Liver (tissue), 9 donors: ENCODE results near the gene KIF17. TPM values are rescaled to one million over a fixed set of nuclear protein-coding genes. Genes with fewer than 3 reads are reported as not detected.

Experiments used
- DNase-seq: peaks from one replicate; pipeline ENCODE4 v3.0.0-alpha.2; 2017; ENCODE audit warnings: low spot score
- H3K27ac ChIP-seq, 2 donors: one replicate each; pipeline ENCODE4 v1.7.0; 2013; ENCODE audit warnings: inconsistent platforms in 2 of 2, low read length in 2 of 2, control low read depth in 1 of 2, low read depth in 1 of 2, mild to moderate bottlenecking in 1 of 2
- H3K27me3 ChIP-seq, 4 donors: one replicate each; pipeline versions ENCODE4 v1.6.1 to v1.7.0; 2013; ENCODE audit warnings: low read length in 3 of 4, inconsistent platforms in 1 of 4, mild to moderate bottlenecking in 1 of 4, moderate library complexity in 1 of 4; ENCODE audit not compliant: control insufficient read depth in 4 of 4, insufficient read depth in 4 of 4
- H3K36me3 ChIP-seq, 4 donors: one replicate each; pipeline versions ENCODE4 v1.6.1 to v1.7.0; 2013; ENCODE audit warnings: low read length in 3 of 4, mild to moderate bottlenecking in 3 of 4, low read depth in 1 of 4, moderate library complexity in 1 of 4; ENCODE audit not compliant: control insufficient read depth in 4 of 4, insufficient read depth in 3 of 4
- H3K4me1 ChIP-seq, 4 donors: one replicate each; pipeline versions ENCODE4 v1.6.1 to v1.7.0; 2013; ENCODE audit warnings: low read length in 3 of 4, mild to moderate bottlenecking in 3 of 4, moderate library complexity in 1 of 4; ENCODE audit not compliant: control insufficient read depth in 4 of 4, insufficient read depth in 4 of 4
- H3K4me3 ChIP-seq, 3 donors: one replicate each; pipeline versions ENCODE4 v1.6.1 to v1.7.0; 2013; ENCODE audit warnings: low read length in 3 of 3, control low read depth in 1 of 3, low read depth in 1 of 3, mild to moderate bottlenecking in 1 of 3
- H3K9ac ChIP-seq, 2 donors: one replicate each; pipeline ENCODE4 v1.7.0; 2013; ENCODE audit warnings: low read length in 2 of 2, mild to moderate bottlenecking in 2 of 2, moderate library complexity in 2 of 2, control low read depth in 1 of 2, low read depth in 1 of 2
- H3K9me3 ChIP-seq, 4 donors: one replicate each; pipeline versions ENCODE4 v1.6.1 to v1.7.0; 2013; ENCODE audit warnings: low read length in 3 of 4; ENCODE audit not compliant: control insufficient read depth in 4 of 4
- ATF3 ChIP-seq: IDR thresholded peaks from 2 replicates; pipeline ENCODE4 v1.6.1; 2016; ENCODE audit warnings: antibody characterized with exemption
- FOXA1 ChIP-seq: IDR thresholded peaks from 2 replicates; pipeline ENCODE4 v1.6.1; 2016; ENCODE audit warnings: antibody characterized with exemption
- FOXA2 ChIP-seq: IDR thresholded peaks from 2 replicates; pipeline ENCODE4 v1.6.1; 2016; ENCODE audit warnings: antibody characterized with exemption
- GABPA ChIP-seq, 2 donors: IDR thresholded peaks in 1 of 2; conservative IDR thresholded peaks in 1 of 2; 2 replicates each; pipeline ENCODE4 v1.6.1; 2016; ENCODE audit warnings: antibody characterized with exemption in 2 of 2, mild to moderate bottlenecking in 1 of 2, moderate library complexity in 1 of 2
- HNF4G ChIP-seq: IDR thresholded peaks from 2 replicates; pipeline ENCODE4 v1.6.1; 2016; ENCODE audit warnings: antibody characterized with exemption
- MAX ChIP-seq: IDR thresholded peaks from 2 replicates; pipeline ENCODE4 v1.6.1; 2016; ENCODE audit warnings: antibody characterized with exemption
- NR2F2 ChIP-seq: IDR thresholded peaks from 2 replicates; pipeline ENCODE4 v1.6.1; 2016; ENCODE audit warnings: antibody characterized with exemption
- SP1 ChIP-seq: IDR thresholded peaks from 2 replicates; pipeline ENCODE4 v1.6.1; 2018; ENCODE audit warnings: antibody characterized with exemption, mild to moderate bottlenecking
- YY1 ChIP-seq: IDR thresholded peaks from 2 replicates; pipeline ENCODE4 v1.6.1; 2016; ENCODE audit warnings: antibody characterized with exemption, mild to moderate bottlenecking
- WGBS: extraction: QIAGEN DNeasy Blood & Tissue Kit; methylation state at CpG from one replicate; pipeline ENCODE4 v1.1.7; 2013; 5-methylcytosine and 5-hydroxymethylcytosine counted together
- polyA plus RNA-seq, 2 donors: library from polyadenylated mRNA; stranded (reverse) in 1 of 2; unstranded in 1 of 2; fragments of 200-250 nt in 1 of 2; fragments of >200 nt in 1 of 2; fragmentation: Nextera tagmentation in 1 of 2; extraction: Ambion mirVana in 1 of 2; gene quantifications; one replicate each; pipeline versions ENCODE4 v1.2.1 to v1.2.3, GENCODE V29; 2013 to 2015
- total RNA-seq, 2 donors: library from RNA; depleted of rRNA; stranded (reverse); fragments of >200 nt; gene quantifications; one replicate each; pipeline ENCODE4 v1.2.3, GENCODE V29; 2014
- donor health status: healthy.
- donor health status: healthy.
- donor health status: healthy.
- donor health status: healthy.
- donor health status: healthy.

Gene KIF17
- total and polyA plus RNA-seq, 4 donors: 1.0 to 2.7 (median 2.0) TPM

- Histone ChIP-seq H3K4me3 (peak overlapping the region in 1 of 3 donors; percentile 9), H3K27ac (peak overlapping the region; percentile 75 to 77), H3K9ac (no peak overlapping the region), H3K9me3 (no peaks in the 10 kb centered on the region), H3K27me3 (no peaks in the 10 kb centered on the region), H3K4me1 (peaks cover 0 to 4% (median 0%) of the 10 kb centered on the region in 4 donors), H3K36me3 (no peaks in the 10 kb centered on the region)
- no peak for DNase-seq
- WGBS: 71% methylated on average over 21 of the region's 21 CpGs
- TF ChIP-seq FOXA1 (no peak), ATF3 (no peak), GABPA (IDR thresholded peaks at IDR 0.05 in 1 of 2, conservative IDR thresholded peaks at IDR 0.05 in 1 of 2) (peak in 1 of 2 donors; percentile 11), SP1 (peak; percentile 42), NR2F2 (peak; percentile 54)
These were observed 32.6 kb downstream of the KIF17 start for GRCh38 chr1:20685099-20685662.

- no peaks in the 10 kb centered on the region for H3K36me3 ChIP-seq
- H3K9ac ChIP-seq: no peak overlapping the region
- TF ChIP-seq NR2F2 (no peak), HNF4G (no peak)
- no peaks in the 10 kb centered on the region for H3K27me3 ChIP-seq
- no peaks in the 10 kb centered on the region for H3K9me3 ChIP-seq
- H3K4me1 ChIP-seq: peaks cover 0 to 7% (median 2%) of the 10 kb centered on the region in 4 donors
- peak overlapping the region in 1 of 3 donors; percentile 9 for H3K4me3 ChIP-seq
- peak overlapping the region; percentile 75 to 77 for H3K27ac ChIP-seq
- no peak for DNase-seq
- 83% methylated on average over 14 of the region's 14 CpGs for WGBS
These were observed 33.2 kb downstream of the KIF17 start for GRCh38 chr1:20684651-20685050.

- Histone ChIP-seq H3K36me3 (no peaks in the 10 kb centered on the region), H3K4me3 (peak overlapping the region in 1 of 3 donors; percentile 9), H3K4me1 (peaks cover 0 to 7% (median 4%) of the 10 kb centered on the region in 4 donors), H3K27ac (peak overlapping the region; percentile 75 to 77), H3K9ac (peak overlapping the region in 1 of 2 donors; percentile 29), H3K27me3 (no peaks in the 10 kb centered on the region), H3K9me3 (no peaks in the 10 kb centered on the region)
- peak; percentile 17 for TF ChIP-seq NR2F2
- no peak for TF ChIP-seq ATF3
- no peak for TF ChIP-seq GABPA (IDR thresholded peaks at IDR 0.05 in 1 of 2, conservative IDR thresholded peaks at IDR 0.05 in 1 of 2)
- TF ChIP-seq FOXA2: no peak
- no peak for TF ChIP-seq YY1
- WGBS: 73% methylated on average over 13 of the region's 13 CpGs
- DNase-seq: no peak
These were observed 33.7 kb downstream of the KIF17 start for GRCh38 chr1:20684050-20684620.

DNA sequence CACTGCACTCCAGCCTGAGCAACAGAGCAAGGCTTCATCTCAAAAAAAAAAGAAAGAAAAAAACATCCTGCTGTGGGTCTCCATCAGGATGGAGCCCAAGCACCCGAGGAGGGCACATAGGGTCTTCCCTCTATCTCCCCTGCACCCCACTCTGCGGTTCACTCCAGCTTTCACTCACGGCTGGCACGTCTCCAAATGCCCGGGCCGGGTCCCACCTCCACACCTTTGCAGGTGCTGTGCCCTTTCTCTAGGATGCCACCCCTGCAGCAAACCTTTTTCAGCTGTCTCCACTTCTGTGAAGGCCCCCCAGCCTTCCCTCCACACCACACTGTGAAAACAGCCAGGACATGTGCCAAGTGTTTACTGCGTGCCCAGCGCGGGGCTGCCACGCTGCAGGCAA, 34.2 kb downstream of the KIF17 start:
- no peak overlapping the region for H3K4me3 ChIP-seq
- DNase-seq: no peak
- H3K27me3 ChIP-seq: no peaks in the 10 kb centered on the region
- H3K4me1 ChIP-seq: peaks cover 0 to 7% (median 4%) of the 10 kb centered on the region in 4 donors
- no peak overlapping the region for H3K9ac ChIP-seq
- 74% methylated on average over 10 of the region's 10 CpGs for WGBS
- peak overlapping the region in 1 of 2 donors; percentile 75 for H3K27ac ChIP-seq
- TF ChIP-seq MAX: no peak
- TF ChIP-seq FOXA1: no peak
- no peaks in the 10 kb centered on the region for H3K9me3 ChIP-seq
- H3K36me3 ChIP-seq: no peaks in the 10 kb centered on the region
